HepG2 (cell line): ENCODE results near the gene ANKRD55.

Source experiments
- CTCF ChIP-seq: sonication (generic); formaldehyde crosslinking; IDR thresholded peaks from 2 replicates; pipeline ENCODE4 v1.5.0; 2020; ENCODE audit warnings: mild to moderate bottlenecking, missing genetic modification reagents, moderate library complexity
- EZH2 ChIP-seq: conservative IDR thresholded peaks from 2 replicates; pipeline ENCODE4 v1.6.1; 2012; ENCODE audit warnings: mild to moderate bottlenecking, low read depth, low read length, moderate library complexity
- ZNF292 ChIP-seq: sonication (generic); formaldehyde crosslinking; IDR thresholded peaks from 2 replicates; pipeline ENCODE4 v1.8.1; 2022; ENCODE audit warnings: mild to moderate bottlenecking, low read depth, missing genetic modification reagents, borderline replicate concordance

- TF ChIP-seq EZH2 (no peak), CTCF (CRISPR knock-in tag) (no peak), ZNF292 (no peak)
These were observed 4.0 kb downstream of the ANKRD55 start for GRCh38 chr5:56229111-56229510.
